HCT116 (cell line): ENCODE results near the gene RNF151. TPM values are rescaled to one million over a fixed set of nuclear protein-coding genes. Genes with fewer than 3 reads are reported as not detected.

Experiments used
- ATAC-seq: fragments of 200-7000 bp; cut with Tn5 transposase; 2 replicates; pipeline ENCODE4 v1.9.1; 2020; ENCODE audit warnings: mild to moderate bottlenecking, moderate library complexity
- BruUV-seq: library from RNA; stranded (reverse); fragments of 400-500 nt; replicated peaks from 2 replicates; lab custom pipeline; 2021; lab: Mats Ljungman, UMichigan
- CTCF ChIA-PET: fragments of 300-600 bp; sonication (Branson Sonifier 250); formaldehyde crosslinking; loops from one replicate; lab custom pipeline; 2021; ENCODE audit warnings: antibody characterized with exemption; lab: Charles Lee
- POLR2A ChIA-PET: fragments of 300-600, 350-600 bp; sonication (Branson Sonifier 250); formaldehyde crosslinking; loops from one replicate; lab custom pipeline; 2021; ENCODE audit warnings: antibody characterized with exemption; lab: Charles Lee
- RAD21 ChIA-PET, 2 experiments: fragments of 300-600 bp; sonication (Branson Sonifier 250); formaldehyde crosslinking; loops; one replicate each; lab custom pipeline; 2023; ENCODE audit warnings: low total read pairs in 2 of 2; ENCODE audit not compliant: uncharacterized antibody in 2 of 2, unreplicated experiment in 2 of 2, low non-redundant PET in 1 of 2; lab: Charles Lee
- DNase-seq: peaks from one replicate; pipeline ENCODE4 v3.0.0-alpha.2; 2010; ENCODE audit warnings: low read depth, low spot score
- H2AFZ ChIP-seq: fragments of 200-600 bp; shearing (Covaris generic), sonication (generic); 2 replicates; pipeline ENCODE4 v1.6.1; 2017; ENCODE audit warnings: low read depth, mixed run types, mixed read lengths, antibody characterized with exemption, low read length; ENCODE audit not compliant: poor library complexity, severe bottlenecking
- H3K27ac ChIP-seq: 2 replicates; pipeline ENCODE4 v1.5.1; 2012; ENCODE audit warnings: low read depth, low read length
- H3K27me3 ChIP-seq: fragments of 200-600 bp; sonication (generic); 2 replicates; pipeline ENCODE4 v1.6.1; 2016; ENCODE audit warnings: mixed run types, low read length, mixed read lengths; ENCODE audit not compliant: insufficient read depth
- H3K36me3 ChIP-seq, 2 experiments: fragments of 200-500 bp in 1 of 2; fragments of 200-600 bp in 1 of 2; sonication (Bioruptor generic) in 1 of 2; sonication (generic) in 1 of 2; 2 replicates each; pipeline versions ENCODE4 v1.5.1 to v1.6.1; 2014 to 2016; ENCODE audit warnings: low read length in 2 of 2, inconsistent platforms in 1 of 2, mixed read lengths in 1 of 2, mixed run types in 1 of 2; ENCODE audit not compliant: insufficient read depth in 2 of 2, control insufficient read depth in 1 of 2
- H3K4me1 ChIP-seq, 2 experiments: fragments of 200-600 bp in 1 of 2; sonication (generic) in 1 of 2; 2 replicates each; pipeline versions ENCODE4 v1.5.1 to v1.6.1; 2012 to 2017; ENCODE audit warnings: low read length in 2 of 2, inconsistent platforms in 1 of 2, mild to moderate bottlenecking in 1 of 2, mixed read lengths in 1 of 2, mixed run types in 1 of 2, moderate library complexity in 1 of 2; ENCODE audit not compliant: insufficient read depth in 2 of 2, control insufficient read depth in 1 of 2
- H3K4me2 ChIP-seq: fragments of 200-600 bp; sonication (generic); 2 replicates; pipeline ENCODE4 v1.6.1; 2017; ENCODE audit warnings: mixed run types, low read length, mixed read lengths
- H3K4me3 ChIP-seq, 2 experiments: fragments of 200-600 bp in 1 of 2; sonication (generic) in 1 of 2; replicated peaks in 1 of 2; 2 replicates each; pipeline ENCODE4 v1.5.1; 2011 to 2016; ENCODE audit warnings: low read length in 2 of 2, control low read depth in 1 of 2, low read depth in 1 of 2, mild to moderate bottlenecking in 1 of 2, mixed read lengths in 1 of 2, mixed run types in 1 of 2
- H3K79me2 ChIP-seq: fragments of 200-600 bp; sonication (generic); 2 replicates; pipeline ENCODE4 v1.6.1; 2017; ENCODE audit warnings: mild to moderate bottlenecking, mixed run types, low read length, moderate library complexity, mixed read lengths; ENCODE audit not compliant: insufficient read depth
- H3K9ac ChIP-seq: fragments of 200-600 bp; sonication (generic); 2 replicates; pipeline ENCODE4 v1.6.1; 2016; ENCODE audit warnings: low read length, mixed read lengths
- H3K9me2 ChIP-seq: fragments of 200-600 bp; sonication (generic), shearing (Covaris generic); 2 replicates; pipeline ENCODE4 v1.6.1; 2017; ENCODE audit warnings: mixed run types, mild to moderate bottlenecking, moderate library complexity; ENCODE audit not compliant: insufficient read depth
- H3K9me3 ChIP-seq, 2 experiments: fragments of 200-500 bp in 1 of 2; fragments of 200-600 bp in 1 of 2; sonication (Bioruptor generic) in 1 of 2; sonication (generic) in 1 of 2; 2 replicates each; pipeline ENCODE4 v1.6.1; 2014 to 2017; ENCODE audit warnings: low read length in 2 of 2, mixed read lengths in 2 of 2, inconsistent platforms in 1 of 2, low read depth in 1 of 2, mild to moderate bottlenecking in 1 of 2, mixed run types in 1 of 2, moderate library complexity in 1 of 2; ENCODE audit not compliant: control insufficient read depth in 1 of 2, insufficient read depth in 1 of 2
- H4K20me1 ChIP-seq: fragments of 200-600 bp; sonication (generic), shearing (Covaris generic); 2 replicates; pipeline ENCODE4 v1.6.1; 2017; ENCODE audit warnings: mixed run types, mild to moderate bottlenecking, moderate library complexity; ENCODE audit not compliant: insufficient read depth
- CEBPB ChIP-seq: IDR thresholded peaks from 2 replicates; pipeline ENCODE4 v1.6.1; 2012; ENCODE audit warnings: low read depth
- EZH2 ChIP-seq: fragments of 200-600 bp; sonication (generic); IDR thresholded peaks from 2 replicates; pipeline ENCODE4 v1.6.1; 2017; ENCODE audit warnings: antibody characterized with exemption, mixed run types
- EZH2phosphoT487 ChIP-seq: fragments of 200-600 bp; IDR thresholded peaks from 2 replicates; pipeline ENCODE4 v1.6.1; 2018; ENCODE audit warnings: antibody characterized with exemption, borderline replicate concordance
- JUND ChIP-seq: IDR thresholded peaks from 2 replicates; pipeline ENCODE4 v1.6.1; 2012
- REST ChIP-seq: IDR thresholded peaks from 2 replicates; pipeline ENCODE4 v1.6.1; 2012; ENCODE audit warnings: low read depth
- SIN3A ChIP-seq: IDR thresholded peaks from 2 replicates; pipeline ENCODE4 v1.6.1; 2012; ENCODE audit warnings: low read depth
- TCF7L2 ChIP-seq: IDR thresholded peaks from 2 replicates; pipeline ENCODE4 v1.7.0; 2011; ENCODE audit warnings: borderline replicate concordance, inconsistent platforms; ENCODE audit not compliant: insufficient read depth, insufficient read length; ENCODE audit errors: extremely low read depth
- YY1 ChIP-seq: IDR thresholded peaks from 2 replicates; pipeline ENCODE4 v1.6.1; 2011; ENCODE audit warnings: low read length, low read depth, moderate library complexity, mild to moderate bottlenecking; ENCODE audit not compliant: insufficient replicate concordance; ENCODE audit errors: extremely low read depth
- ZBTB33 ChIP-seq: IDR thresholded peaks from 2 replicates; pipeline ENCODE4 v1.6.1; 2011; ENCODE audit warnings: mild to moderate bottlenecking, low read length, moderate library complexity; ENCODE audit not compliant: insufficient replicate concordance; ENCODE audit errors: extremely low read depth
- intact Hi-C: fragments of 100-400 bp; cut with micrococcal nuclease; formaldehyde crosslinking; loops from 2 replicates; pipeline ENCODE4 v1.10.0; 2022
- total RNA-seq: library from RNA; stranded (reverse); gene quantifications from one replicate; pipeline ENCODE4 v1.2.1, GENCODE V29; 2021; ENCODE audit not compliant: unreplicated experiment

RNF151 gene
- total RNA-seq, 1 experiment from 2014 or later, result 0.30 TPM

GRCh38 chr16:1918351-1919326, 48.0 kb upstream of the RNF151 start, which contains the start of gene HS3ST6:
TSS of gene HS3ST6 (minus strand) at chr16:1918415. CDS start at chr16:1918323, 92 bp downstream.
- ChIA-PET CTCF (no interaction called here), POLR2A (no interaction called here), RAD21 (no interaction called here)
- no peak within 1 kb of the TSS for H3K4me3 ChIP-seq
- no peaks in the 10 kb centered on the region for H3K27me3 ChIP-seq
- no peak within 1 kb of the TSS for H3K27ac ChIP-seq
- no peak within 1 kb of the TSS for H2AFZ ChIP-seq
- TF ChIP-seq JUND, result no peak
- no peak within 1 kb of the TSS for H3K4me2 ChIP-seq
- H3K9ac ChIP-seq, result no peak within 1 kb of the TSS
- no peaks in the 10 kb centered on the region for H3K79me2 ChIP-seq
- ATAC-seq (no peak), DNase-seq (no peak)
- peaks cover 16 to 27% of the 10 kb centered on the region in 2 experiments for H3K4me1 ChIP-seq
- H4K20me1 ChIP-seq, result no peaks in the 10 kb centered on the region
- intact Hi-C loops, result no loop called here
- H3K9me2 ChIP-seq, result no peaks in the 10 kb centered on the region
- no peaks in the 10 kb centered on the region for H3K36me3 ChIP-seq
- H3K9me3 ChIP-seq, result no peaks in the 10 kb centered on the region
- BruUV-seq, result no TSS peak

GRCh38 chr16:1919327-1919998, 47.2 kb upstream of the RNF151 start:
- no peaks in the 10 kb centered on the region for H4K20me1 ChIP-seq
- ATAC-seq, result no peak
- H3K27ac ChIP-seq, result no peak overlapping the region
- no peaks in the 10 kb centered on the region for H3K36me3 ChIP-seq
- no peak overlapping the region for H3K4me3 ChIP-seq
- CTCF ChIA-PET, result no interaction called here
- intact Hi-C loops, result no loop called here
- no peaks in the 10 kb centered on the region for H3K9me2 ChIP-seq
- no peaks in the 10 kb centered on the region for H3K79me2 ChIP-seq
- H3K4me2 ChIP-seq, result no peak overlapping the region
- BruUV-seq, result no TSS peak
- no peaks in the 10 kb centered on the region for H3K9me3 ChIP-seq
- RAD21 ChIA-PET, result no interaction called here
- no peak overlapping the region for H2AFZ ChIP-seq
- DNase-seq, result no peak
- peaks cover 21 to 32% of the 10 kb centered on the region in 2 experiments for H3K4me1 ChIP-seq
- H3K27me3 ChIP-seq, result no peaks in the 10 kb centered on the region
- no peak overlapping the region for H3K9ac ChIP-seq
- TF ChIP-seq SIN3A (no peak), EZH2 (no peak), EZH2phosphoT487 (no peak), REST (no peak), CEBPB (no peak), ZBTB33 (no peak), YY1 (no peak), TCF7L2 (no peak)
- POLR2A ChIA-PET, result no interaction called here
